Keratinocyte (primary cell): Measurements from ENCODE around the gene ZNG1A. TPM values are rescaled to one million over a fixed set of nuclear protein-coding genes. Genes with fewer than 3 reads are reported as not detected.
A peak's percentile ranks its signal among the peaks of the same experiment; 100 is the strongest.
"Not testable (repeated sequence)": the region's sequence is repeated elsewhere in the genome, so short reads cannot be mapped to it uniquely, and the experiment has no call there.

Experiments
- DNase-seq: peaks from one replicate; pipeline ENCODE4 v3.0.0-alpha.2; 2011; ENCODE audit warnings: low read depth, missing footprints, low spot score
- FAIRE-seq: peaks from 2 replicates; lab custom pipeline; 2011; peaks lifted over from hg19 to GRCh38; lab: Jason Lieb, UNC
- H2AFZ ChIP-seq: 2 replicates; pipeline ENCODE4 v1.6.0; 2012; ENCODE audit warnings: low read length, control low read depth, inconsistent platforms; ENCODE audit not compliant: control insufficient read depth
- H3K27ac ChIP-seq: 2 replicates; pipeline ENCODE4 v1.5.1; 2011; ENCODE audit warnings: low read length; ENCODE audit not compliant: control insufficient read depth, insufficient read depth
- H3K27me3 ChIP-seq: 3 replicates; pipeline ENCODE4 v1.6.0; 2011; ENCODE audit warnings: low read length; ENCODE audit not compliant: control insufficient read depth, insufficient read depth; ENCODE audit errors: extremely low read depth
- H3K36me3 ChIP-seq, 2 experiments: 2 replicates in 1 of 2; 3 replicates in 1 of 2; pipeline ENCODE4 v1.5.1; 2011; ENCODE audit warnings: low read length in 2 of 2, mild to moderate bottlenecking in 1 of 2; ENCODE audit not compliant: control insufficient read depth in 2 of 2, insufficient read depth in 2 of 2; ENCODE audit errors: extremely low read depth in 1 of 2
- H3K4me1 ChIP-seq: 3 replicates; pipeline ENCODE4 v1.5.1; 2011; ENCODE audit warnings: low read length; ENCODE audit not compliant: control insufficient read depth, insufficient read depth; ENCODE audit errors: extremely low read depth
- H3K4me2 ChIP-seq: 3 replicates; pipeline ENCODE4 v1.6.0; 2011; ENCODE audit warnings: low read depth, low read length; ENCODE audit not compliant: control insufficient read depth, insufficient read depth; ENCODE audit errors: extremely low read depth
- H3K4me3 ChIP-seq, 3 experiments: fragments of 200-600 bp in 1 of 3; sonication (generic) in 1 of 3; 2 replicates in 2 of 3; 3 replicates in 1 of 3; pipeline ENCODE4 v1.5.1; 2011 to 2016; ENCODE audit warnings: low read length in 3 of 3, mild to moderate bottlenecking in 3 of 3, control low read depth in 2 of 3, inconsistent platforms in 1 of 3, low read depth in 1 of 3, mixed read lengths in 1 of 3, mixed run types in 1 of 3, moderate library complexity in 1 of 3; ENCODE audit not compliant: control insufficient read depth in 2 of 3, insufficient read depth in 2 of 3; ENCODE audit errors: extremely low read depth in 1 of 3
- H3K79me2 ChIP-seq: 2 replicates; pipeline ENCODE4 v1.6.0; 2012; ENCODE audit warnings: low read length; ENCODE audit not compliant: control insufficient read depth, insufficient read depth
- H3K9ac ChIP-seq: 3 replicates; pipeline ENCODE4 v1.6.0; 2011; ENCODE audit warnings: low read length; ENCODE audit not compliant: control insufficient read depth, insufficient read depth; ENCODE audit errors: extremely low read depth
- H3K9me1 ChIP-seq: 3 replicates; pipeline ENCODE4 v1.6.0; 2011; ENCODE audit warnings: low read length; ENCODE audit not compliant: control insufficient read depth, insufficient read depth; ENCODE audit errors: extremely low read depth
- H3K9me3 ChIP-seq: 2 replicates; pipeline ENCODE4 v1.5.1; 2012; ENCODE audit warnings: low read depth, low read length; ENCODE audit not compliant: control insufficient read depth
- H4K20me1 ChIP-seq: 3 replicates; pipeline ENCODE4 v1.6.0; 2011; ENCODE audit warnings: low read length; ENCODE audit not compliant: control insufficient read depth, insufficient read depth; ENCODE audit errors: extremely low read depth
- EZH2 ChIP-seq: IDR thresholded peaks from one replicate; pipeline ENCODE4 v1.6.1; 2012; ENCODE audit warnings: inconsistent platforms, mild to moderate bottlenecking, low read length, moderate library complexity
- dilution Hi-C: fragments of 300-500 bp; cut with MboI; formaldehyde crosslinking; loops from one replicate; pipeline ENCODE4 v1.7.0; 2020; ENCODE audit warnings: low sequenced_read_pairs; ENCODE audit not compliant: extremely low pct_ligation_motif_present
- polyA plus RNA-seq, 5 experiments: library from polyadenylated mRNA; depleted of rRNA in 3 of 5; stranded (reverse) in 3 of 5; stranded (forward) in 1 of 5; unstranded in 1 of 5; fragments of >200 nt; gene quantifications; 1 replicate in 1 of 5; 2 replicates in 3 of 5; 3 replicates in 1 of 5; pipeline versions ENCODE4 v1.2.1 to v1.2.3, GENCODE V29; 2011 to 2012; ENCODE audit warnings: missing spikeins in 2 of 5, low read depth in 1 of 5, low replicate concordance in 1 of 5

ZNG1A gene
- polyA plus RNA-seq, 1 donor (not counting 4 experiments of a cell fraction or from before 2014, with no cell fraction given): 50.0 TPM

GRCh38 chr9:113468-114266 is 65.2 kb downstream of the ZNG1A start:
- dilution Hi-C loops, H3K4me1 ChIP-seq, H3K9ac ChIP-seq, H3K79me2 ChIP-seq, H3K9me3 ChIP-seq, H2AFZ ChIP-seq, FAIRE-seq, H3K36me3 ChIP-seq, H4K20me1 ChIP-seq, H3K27ac ChIP-seq, H3K9me1 ChIP-seq, DNase-seq: not testable (repeated sequence)
- peak; percentile 43 for TF ChIP-seq EZH2
- peak overlapping the region; percentile 10 to 22 (median 20) for H3K4me3 ChIP-seq
- H3K27me3 ChIP-seq: peaks cover 36% of the 10 kb centered on the region
- H3K4me2 ChIP-seq: peak overlapping the region; percentile 60

GRCh38 chr9:112589-113467 is 66.0 kb downstream of the ZNG1A start:
- dilution Hi-C loops, H3K36me3 ChIP-seq, H3K27ac ChIP-seq, H2AFZ ChIP-seq, DNase-seq, H4K20me1 ChIP-seq, H3K4me3 ChIP-seq, H3K4me2 ChIP-seq, H3K9ac ChIP-seq, H3K9me1 ChIP-seq, H3K79me2 ChIP-seq, H3K4me1 ChIP-seq, H3K9me3 ChIP-seq, FAIRE-seq: not testable (repeated sequence)
- peak; percentile 36 for TF ChIP-seq EZH2
- H3K27me3 ChIP-seq: peaks cover 38% of the 10 kb centered on the region

GRCh38 chr9:110672-111071 is 68.2 kb downstream of the ZNG1A start:
- H3K9me1 ChIP-seq, H3K27ac ChIP-seq, H3K4me1 ChIP-seq, H4K20me1 ChIP-seq, dilution Hi-C loops, H3K9ac ChIP-seq, DNase-seq, H3K9me3 ChIP-seq, H3K79me2 ChIP-seq, FAIRE-seq, H3K36me3 ChIP-seq, H2AFZ ChIP-seq, H3K4me3 ChIP-seq, H3K4me2 ChIP-seq: not testable (repeated sequence)
- peaks cover 32% of the 10 kb centered on the region for H3K27me3 ChIP-seq

GRCh38 chr9:109540-109939 is 69.3 kb downstream of the ZNG1A start:
- DNase-seq: not testable (repeated sequence)

More at GRCh38 chr9:109540-109939, 69.3 kb downstream of the ZNG1A start:
- H3K36me3 ChIP-seq, H3K4me1 ChIP-seq, H3K4me3 ChIP-seq, H4K20me1 ChIP-seq, H3K9ac ChIP-seq, H3K27ac ChIP-seq, FAIRE-seq, H2AFZ ChIP-seq, H3K9me1 ChIP-seq, H3K4me2 ChIP-seq, H3K9me3 ChIP-seq, H3K79me2 ChIP-seq, dilution Hi-C loops: not testable (repeated sequence)
- peaks cover 25% of the 10 kb centered on the region for H3K27me3 ChIP-seq
